Measurements from ENCODE around the gene IGF2R. TPM values are rescaled to one million over a fixed set of nuclear protein-coding genes. Genes with fewer than 3 reads are reported as not detected.

The IGF2R gene
- total RNA-seq, 1 experiment from 2014 or later, result 160 TPM

DNA sequence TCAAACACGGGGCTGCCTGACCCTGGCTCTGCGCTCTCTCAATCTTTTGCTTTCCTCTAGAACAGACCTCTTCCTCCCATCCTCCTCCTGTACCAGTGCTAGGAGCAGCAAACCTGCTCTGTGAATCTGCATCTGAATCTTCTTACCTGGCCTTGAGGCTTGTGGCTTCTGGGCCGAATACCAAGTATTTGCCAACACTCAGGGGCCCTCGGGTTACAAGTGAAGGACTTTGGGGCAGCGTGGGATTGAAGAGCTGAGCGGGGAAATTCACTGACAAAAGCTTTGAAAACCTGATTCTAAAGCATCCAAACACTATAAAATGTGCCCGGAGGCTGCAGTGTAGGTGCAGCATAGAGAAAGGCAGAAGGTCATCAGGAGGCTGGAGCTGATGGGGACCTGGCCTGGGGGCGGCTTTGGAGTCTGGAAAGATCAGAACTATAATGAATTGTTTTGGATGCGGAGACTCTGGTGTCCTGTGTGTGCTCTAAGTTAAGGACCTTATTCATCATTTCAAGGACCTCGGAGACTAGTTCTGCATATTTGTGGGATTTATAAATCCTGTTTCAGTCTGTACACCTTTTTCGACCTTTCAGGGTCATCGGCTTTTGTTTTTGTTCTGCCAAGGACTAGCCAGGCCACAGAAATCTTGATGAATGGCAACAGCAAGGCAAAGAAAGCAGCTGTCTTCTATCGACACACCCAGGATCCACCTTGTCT lies 16.4 kb upstream of the IGF2R start:
- Mint-ChIP-seq H3K4me1 (ENCODE audit: insufficient read depth, unreplicated experiment) (peaks cover 9% of the 10 kb centered on the region), H3K9me3 (ENCODE audit: unreplicated experiment) (no peaks in the 10 kb centered on the region), H3K4me3 (ENCODE audit: unreplicated experiment) (no peak overlapping the region), H3K27ac (ENCODE audit: low read depth, unreplicated experiment) (peak overlapping the region; percentile 44), H3K27me3 (ENCODE audit: insufficient read depth, unreplicated experiment) (no peaks in the 10 kb centered on the region), H3K36me3 (ENCODE audit: insufficient read depth, unreplicated experiment) (no peaks in the 10 kb centered on the region)
- TF ChIP-seq, protein P1, sequence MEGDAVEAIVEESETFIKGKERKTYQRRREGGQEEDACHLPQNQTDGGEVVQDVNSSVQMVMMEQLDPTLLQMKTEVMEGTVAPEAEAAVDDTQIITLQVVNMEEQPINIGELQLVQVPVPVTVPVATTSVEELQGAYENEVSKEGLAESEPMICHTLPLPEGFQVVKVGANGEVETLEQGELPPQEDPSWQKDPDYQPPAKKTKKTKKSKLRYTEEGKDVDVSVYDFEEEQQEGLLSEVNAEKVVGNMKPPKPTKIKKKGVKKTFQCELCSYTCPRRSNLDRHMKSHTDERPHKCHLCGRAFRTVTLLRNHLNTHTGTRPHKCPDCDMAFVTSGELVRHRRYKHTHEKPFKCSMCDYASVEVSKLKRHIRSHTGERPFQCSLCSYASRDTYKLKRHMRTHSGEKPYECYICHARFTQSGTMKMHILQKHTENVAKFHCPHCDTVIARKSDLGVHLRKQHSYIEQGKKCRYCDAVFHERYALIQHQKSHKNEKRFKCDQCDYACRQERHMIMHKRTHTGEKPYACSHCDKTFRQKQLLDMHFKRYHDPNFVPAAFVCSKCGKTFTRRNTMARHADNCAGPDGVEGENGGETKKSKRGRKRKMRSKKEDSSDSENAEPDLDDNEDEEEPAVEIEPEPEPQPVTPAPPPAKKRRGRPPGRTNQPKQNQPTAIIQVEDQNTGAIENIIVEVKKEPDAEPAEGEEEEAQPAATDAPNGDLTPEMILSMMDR (IDR thresholded peaks at IDR 0.05; ENCODE audit: unreplicated experiment), result no peak
- POLR2A ChIA-PET, result interaction anchor here (0.7 to 2.2 kb wide), 7 partner anchors 10 to 91 kb away, joined by 3 to 14 read pairs (median 4); no protein-coding TSS in a partner anchor
- no TSS peak for BruUV-seq (replicated peaks)
- intact Hi-C loops (cut with micrococcal nuclease), result no loop called here
- CTCF ChIA-PET, result interaction anchor here (1.1 to 1.9 kb wide), 3 partner anchors 10 to 91 kb away, joined by 3 to 17 read pairs (median 9); no protein-coding TSS in a partner anchor
- no peak for DNase-seq (ENCODE audit: unreplicated experiment)

DNA sequence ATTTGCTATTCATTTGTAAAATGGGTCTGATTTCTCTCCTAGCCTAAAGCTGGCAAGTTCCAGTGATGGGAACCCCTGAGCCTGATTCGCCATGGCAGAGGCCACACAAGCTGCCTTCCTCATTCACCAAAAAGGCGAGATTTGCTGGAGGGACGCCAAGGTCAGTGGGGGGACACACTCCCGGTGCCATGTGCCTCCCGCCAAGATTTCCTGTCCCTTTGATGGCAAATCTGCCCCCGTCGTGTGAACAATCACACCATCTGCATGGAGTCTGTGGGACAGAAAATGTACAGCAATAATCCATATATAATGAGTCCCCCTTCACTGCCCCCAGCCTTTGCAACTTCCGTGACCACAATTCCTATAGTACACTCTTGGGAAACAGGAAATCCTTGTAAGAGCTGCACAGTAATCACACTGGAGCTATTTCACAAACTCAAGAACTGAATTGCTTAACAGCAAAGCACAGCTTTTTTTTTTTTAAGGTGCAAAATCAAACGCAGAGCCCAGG lies 15.7 kb upstream of the IGF2R start:
- Mint-ChIP-seq H3K36me3 (ENCODE audit: insufficient read depth, unreplicated experiment) (no peaks in the 10 kb centered on the region), H3K27ac (ENCODE audit: low read depth, unreplicated experiment) (peak overlapping the region; percentile 44), H3K9me3 (ENCODE audit: unreplicated experiment) (no peaks in the 10 kb centered on the region), H3K27me3 (ENCODE audit: insufficient read depth, unreplicated experiment) (no peaks in the 10 kb centered on the region), H3K4me3 (ENCODE audit: unreplicated experiment) (peak overlapping the region; percentile 35), H3K4me1 (ENCODE audit: insufficient read depth, unreplicated experiment) (peaks cover 9% of the 10 kb centered on the region)
- intact Hi-C loops (cut with micrococcal nuclease), result no loop called here
- POLR2A ChIA-PET, result interaction anchor here (0.6 to 2.2 kb wide), 14 partner anchors 10 to 1055 kb away, joined by 3 to 14 read pairs (median 4); no protein-coding TSS in a partner anchor
- CTCF ChIA-PET, result interaction anchor here (0.6 to 1.9 kb wide), 6 partner anchors 11 to 92 kb away, joined by 3 to 17 read pairs (median 6); no protein-coding TSS in a partner anchor
- TF ChIP-seq, protein P1 (IDR thresholded peaks at IDR 0.05; ENCODE audit: unreplicated experiment), result no peak
- DNase-seq (ENCODE audit: unreplicated experiment), result peak; percentile 90
- no TSS peak for BruUV-seq (replicated peaks)

DNA sequence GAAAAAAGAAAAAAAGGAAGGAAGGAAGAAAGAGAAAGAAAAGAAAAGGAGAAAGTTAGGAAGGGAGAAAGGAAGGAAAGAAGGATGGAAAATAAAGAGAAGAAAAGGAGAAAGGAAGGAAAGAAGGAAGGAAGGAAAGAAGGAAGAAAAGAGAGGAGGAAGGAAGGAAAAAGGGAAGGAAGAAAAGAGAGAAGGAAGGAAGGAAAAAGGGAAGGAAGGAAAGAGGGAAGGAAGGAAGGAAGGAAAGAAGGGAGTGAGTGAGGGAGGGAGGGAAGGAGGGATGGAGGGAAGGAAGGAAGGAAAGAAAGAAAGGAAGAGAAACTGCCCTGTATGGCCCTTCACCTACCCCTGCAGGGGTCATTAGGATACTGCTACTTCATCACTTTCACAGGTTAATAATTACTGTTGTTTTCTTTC lies 12.9 kb upstream of the IGF2R start:
- Mint-ChIP-seq H3K27ac (ENCODE audit: low read depth, unreplicated experiment) (peak overlapping the region; percentile 73), H3K4me3 (ENCODE audit: unreplicated experiment) (no peak overlapping the region)
- intact Hi-C loops (cut with micrococcal nuclease), result no loop called here

More for the DNA sequence above, 12.9 kb upstream of the IGF2R start:
- peaks cover 18% of the 10 kb centered on the region for H3K4me1 Mint-ChIP-seq (ENCODE audit: insufficient read depth, unreplicated experiment)
- BruUV-seq (replicated peaks), result no TSS peak
- H3K27me3 Mint-ChIP-seq (ENCODE audit: insufficient read depth, unreplicated experiment), result no peaks in the 10 kb centered on the region
- POLR2A ChIA-PET, result interaction anchor here (1.7 kb wide), 1 partner anchor 11 kb away, joined by 6 read pairs; no protein-coding TSS in a partner anchor
- H3K36me3 Mint-ChIP-seq (ENCODE audit: insufficient read depth, unreplicated experiment), result no peaks in the 10 kb centered on the region
- CTCF ChIA-PET, result no interaction called here
- no peak for DNase-seq (ENCODE audit: unreplicated experiment)
- H3K9me3 Mint-ChIP-seq (ENCODE audit: unreplicated experiment), result no peaks in the 10 kb centered on the region
- TF ChIP-seq, protein P1 (IDR thresholded peaks at IDR 0.05; ENCODE audit: unreplicated experiment), result no peak
